K562 (cell line): ENCODE data around the gene HPD. TPM values are rescaled to one million over a fixed set of nuclear protein-coding genes. Genes with fewer than 3 reads are reported as not detected.

Experiments
- ARNT ChIP-seq, 2 experiments: fragments of 450-650 bp; IDR thresholded peaks; 2 replicates each; pipeline ENCODE4 v1.6.1; 2016; ENCODE audit warnings: mild to moderate bottlenecking in 1 of 2
- ATF7 ChIP-seq: fragments of 450-650 bp; IDR thresholded peaks from 2 replicates; pipeline ENCODE4 v1.7.1; 2014; ENCODE audit warnings: mild to moderate bottlenecking, moderate library complexity
- CHCHD3 ChIP-seq: fragments of 250-450 bp; sonication (Bioruptor Pico); IDR thresholded peaks from 2 replicates; pipeline ENCODE4 v2.1.2; 2022; ENCODE audit warnings: mild to moderate bottlenecking
- EGR1 ChIP-seq: fragments of 450-650 bp; conservative IDR thresholded peaks from 2 replicates; pipeline ENCODE4 v1.6.1; 2017; ENCODE audit warnings: mild to moderate bottlenecking
- FIP1L1 ChIP-seq: fragments of 200-400 bp; formaldehyde crosslinking; IDR thresholded peaks from 2 replicates; pipeline ENCODE4 v1.6.1; 2018; ENCODE audit warnings: mild to moderate bottlenecking, low read depth, low read length; ENCODE audit not compliant: poor library complexity, severe bottlenecking
- FOXK2 ChIP-seq, 2 experiments: fragments of 450-650 bp; IDR thresholded peaks in 1 of 2; conservative IDR thresholded peaks in 1 of 2; 2 replicates each; pipeline ENCODE4 v1.6.1; 2016; ENCODE audit warnings: low read depth in 2 of 2, mild to moderate bottlenecking in 1 of 2
- NFE2L1 ChIP-seq: fragments of 450-650 bp; IDR thresholded peaks from 2 replicates; pipeline ENCODE4 v1.6.1; 2016; ENCODE audit warnings: missing genetic modification characterization, low read depth, mild to moderate bottlenecking, missing compliant biosample characterization, moderate library complexity, borderline replicate concordance
- NR1H2 ChIP-seq: sonication (generic); formaldehyde crosslinking; IDR thresholded peaks from 2 replicates; pipeline ENCODE4 v1.4.0; 2020; ENCODE audit warnings: mild to moderate bottlenecking, missing genetic modification reagents
- PRPF4 ChIP-seq: fragments of 200-400 bp; formaldehyde crosslinking; IDR thresholded peaks from one replicate; pipeline ENCODE4 v1.6.1; 2017; ENCODE audit warnings: low read length, low read depth, mild to moderate bottlenecking; ENCODE audit not compliant: insufficient read depth, poor library complexity, severe bottlenecking
- RFX1 ChIP-seq: fragments of 450-650 bp; IDR thresholded peaks from 2 replicates; pipeline ENCODE4 v1.6.1; 2016; ENCODE audit warnings: mild to moderate bottlenecking, moderate library complexity
- SREBF1 ChIP-seq: fragments of 150-350 bp; IDR thresholded peaks from 2 replicates; pipeline ENCODE4 v1.6.1; 2014; ENCODE audit warnings: antibody characterized with exemption, low read depth, low read length, borderline replicate concordance
- TAF7 ChIP-seq: fragments of 450-650 bp; IDR thresholded peaks from 2 replicates; pipeline ENCODE4 v1.6.1; 2016; ENCODE audit warnings: missing genetic modification characterization, missing compliant biosample characterization
- U2AF1 ChIP-seq: fragments of 200-400 bp; formaldehyde crosslinking; optimal IDR thresholded peaks from 2 replicates; pipeline ENCODE3; 2017; ENCODE audit warnings: mild to moderate bottlenecking, low read depth, low read length, moderate library complexity
- ZNF12 ChIP-seq: sonication (generic); formaldehyde crosslinking; IDR thresholded peaks from 2 replicates; pipeline ENCODE4 v1.4.0; 2020; ENCODE audit warnings: mild to moderate bottlenecking, missing genetic modification reagents
- ZNF224 ChIP-seq: sonication (generic); formaldehyde crosslinking; IDR thresholded peaks from 2 replicates; pipeline ENCODE4 v1.8.0; 2022; ENCODE audit warnings: mild to moderate bottlenecking, missing genetic modification reagents
- ZNF444 ChIP-seq: fragments of 250-450 bp; sonication (Bioruptor Pico); IDR thresholded peaks from 2 replicates; pipeline ENCODE4 v1.4.0; 2020; ENCODE audit warnings: mild to moderate bottlenecking, moderate library complexity
- polyA plus RNA-seq, 8 experiments: library from polyadenylated mRNA; depleted of rRNA in 4 of 8; stranded (reverse) in 5 of 8; unstranded in 3 of 8; fragments of >200 nt; fragmentation: Nextera tagmentation in 2 of 8; fragmentation: Illumina TruSeq in 1 of 8; extraction: Ambion mirVana in 2 of 8; extraction: Trizol in 1 of 8; gene quantifications; 2 replicates each; pipeline versions ENCODE4 v1.2.1 to v1.2.3, GENCODE V29; 2011 to 2014; ENCODE audit warnings: inconsistent platforms in 1 of 8, missing spikeins in 1 of 8
- total RNA-seq, 7 experiments: library from RNA; depleted of rRNA in 6 of 7; stranded (reverse); fragments of >200 nt in 6 of 7; fragmentation: Illumina TruSeq in 2 of 7; extraction: Trizol in 2 of 7; gene quantifications; 2 replicates each; pipeline versions ENCODE4 v1.2.1 to v1.2.3, GENCODE V29; 2011 to 2021; ENCODE audit warnings: low replicate concordance in 1 of 7
- TF ChIP-seq, protein P1 (sequence below): sonication (generic); formaldehyde crosslinking; IDR thresholded peaks from 2 replicates; pipeline ENCODE4 v1.8.0; 2022; ENCODE audit warnings: mild to moderate bottlenecking, missing genetic modification reagents, borderline replicate concordance
- TF ChIP-seq, protein P2 (sequence below): fragments of 250-450 bp; sonication (Bioruptor Pico); IDR thresholded peaks from 2 replicates; pipeline ENCODE4 v1.5.0; 2020; ENCODE audit warnings: mild to moderate bottlenecking
- TF ChIP-seq, protein P3 (sequence below): fragments of 200-800 bp; sonication (Bioruptor generic); IDR thresholded peaks from 2 replicates; pipeline ENCODE4 v1.6.1; 2016; ENCODE audit warnings: missing genetic modification characterization, missing compliant biosample characterization

HPD gene
- total and polyA plus RNA-seq, 9 of the 15 experiments (the other 6 are each of a cell fraction or from before 2014, with no cell fraction given), result 0.06 to 0.29 (median 0.07) TPM; not detected in 4

DNA sequence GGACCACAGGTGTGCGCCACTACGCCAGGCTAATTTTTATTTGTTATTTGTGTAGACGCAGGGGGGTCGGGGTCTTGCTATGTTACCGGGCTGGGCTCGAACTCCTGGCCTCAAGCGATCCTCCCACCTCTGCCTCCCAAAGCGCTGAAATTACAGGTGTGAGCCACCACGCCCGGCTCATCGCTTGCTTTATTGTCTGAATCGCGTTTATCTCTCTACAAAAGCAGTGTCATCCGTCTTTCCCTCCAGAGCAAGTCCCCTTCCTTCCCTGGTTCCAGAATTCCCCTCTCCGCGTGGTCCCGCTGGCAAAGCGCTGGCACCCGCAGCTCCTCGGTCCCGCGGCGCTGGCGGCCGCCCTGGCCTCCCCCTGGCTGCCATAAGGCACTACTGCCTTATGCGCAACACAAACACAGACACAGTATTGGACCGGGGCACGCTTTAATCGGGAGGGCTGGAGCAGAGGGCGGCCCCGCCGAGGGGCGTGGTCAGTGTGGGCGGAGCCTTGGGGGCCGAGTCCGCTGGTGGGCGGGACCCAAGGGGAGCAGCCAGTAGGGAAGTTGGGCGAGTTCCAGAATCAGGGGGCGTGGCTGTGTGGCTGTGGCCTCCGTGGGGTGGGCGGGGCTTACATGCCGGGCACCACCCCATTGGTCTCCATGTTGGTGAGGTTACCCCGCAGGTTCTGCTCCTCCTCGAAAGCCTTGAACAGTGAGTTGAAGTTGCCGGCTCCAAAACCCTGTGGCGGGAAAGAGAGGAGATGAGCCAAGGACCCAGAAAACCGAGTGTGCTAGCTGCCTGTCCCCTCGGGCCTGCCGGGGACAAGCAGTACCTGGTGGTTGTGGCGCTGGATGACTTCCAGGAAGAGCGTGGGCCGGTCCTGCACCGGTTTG lies 19.3 kb downstream of the HPD start (continued):
- TF ChIP-seq, protein P1, sequence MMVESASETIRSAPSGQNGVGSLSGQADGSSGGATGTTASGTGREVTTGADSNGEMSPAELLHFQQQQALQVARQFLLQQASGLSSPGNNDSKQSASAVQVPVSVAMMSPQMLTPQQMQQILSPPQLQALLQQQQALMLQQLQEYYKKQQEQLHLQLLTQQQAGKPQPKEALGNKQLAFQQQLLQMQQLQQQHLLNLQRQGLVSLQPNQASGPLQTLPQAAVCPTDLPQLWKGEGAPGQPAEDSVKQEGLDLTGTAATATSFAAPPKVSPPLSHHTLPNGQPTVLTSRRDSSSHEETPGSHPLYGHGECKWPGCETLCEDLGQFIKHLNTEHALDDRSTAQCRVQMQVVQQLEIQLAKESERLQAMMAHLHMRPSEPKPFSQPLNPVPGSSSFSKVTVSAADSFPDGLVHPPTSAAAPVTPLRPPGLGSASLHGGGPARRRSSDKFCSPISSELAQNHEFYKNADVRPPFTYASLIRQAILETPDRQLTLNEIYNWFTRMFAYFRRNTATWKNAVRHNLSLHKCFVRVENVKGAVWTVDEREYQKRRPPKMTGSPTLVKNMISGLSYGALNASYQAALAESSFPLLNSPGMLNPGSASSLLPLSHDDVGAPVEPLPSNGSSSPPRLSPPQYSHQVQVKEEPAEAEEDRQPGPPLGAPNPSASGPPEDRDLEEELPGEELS (CRISPR knock-in tag), result no peak
- no peak for TF ChIP-seq CHCHD3
- peak; percentile 69 for TF ChIP-seq EGR1
- peak; percentile 50 for TF ChIP-seq ATF7
- TF ChIP-seq, protein P2, sequence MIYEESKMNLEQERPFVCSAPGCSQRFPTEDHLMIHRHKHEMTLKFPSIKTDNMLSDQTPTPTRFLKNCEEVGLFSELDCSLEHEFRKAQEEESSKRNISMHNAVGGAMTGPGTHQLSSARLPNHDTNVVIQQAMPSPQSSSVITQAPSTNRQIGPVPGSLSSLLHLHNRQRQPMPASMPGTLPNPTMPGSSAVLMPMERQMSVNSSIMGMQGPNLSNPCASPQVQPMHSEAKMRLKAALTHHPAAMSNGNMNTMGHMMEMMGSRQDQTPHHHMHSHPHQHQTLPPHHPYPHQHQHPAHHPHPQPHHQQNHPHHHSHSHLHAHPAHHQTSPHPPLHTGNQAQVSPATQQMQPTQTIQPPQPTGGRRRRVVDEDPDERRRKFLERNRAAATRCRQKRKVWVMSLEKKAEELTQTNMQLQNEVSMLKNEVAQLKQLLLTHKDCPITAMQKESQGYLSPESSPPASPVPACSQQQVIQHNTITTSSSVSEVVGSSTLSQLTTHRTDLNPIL, result no peak
- no peak for TF ChIP-seq ARNT (IDR thresholded peaks at IDR 0.05)
- peak; percentile 65 for TF ChIP-seq FIP1L1
- no peak for TF ChIP-seq ZNF224 (CRISPR knock-in tag)
- TF ChIP-seq NFE2L1, result no peak
- TF ChIP-seq NR1H2 (CRISPR knock-in tag), result no peak
- TF ChIP-seq ZNF444 (CRISPR knock-in tag), result no peak
- TF ChIP-seq U2AF1, result no peak
- peak in 1 of 2 experiments; percentile 49; a peak in 3 of 4 replicates for TF ChIP-seq FOXK2 (conservative IDR thresholded peaks at IDR 0.05 in 1 of 2, IDR thresholded peaks at IDR 0.05 in 1 of 2; ENCODE audit: low read depth in 2 of 2)
- TF ChIP-seq TAF7, result no peak
- TF ChIP-seq, protein P3, sequence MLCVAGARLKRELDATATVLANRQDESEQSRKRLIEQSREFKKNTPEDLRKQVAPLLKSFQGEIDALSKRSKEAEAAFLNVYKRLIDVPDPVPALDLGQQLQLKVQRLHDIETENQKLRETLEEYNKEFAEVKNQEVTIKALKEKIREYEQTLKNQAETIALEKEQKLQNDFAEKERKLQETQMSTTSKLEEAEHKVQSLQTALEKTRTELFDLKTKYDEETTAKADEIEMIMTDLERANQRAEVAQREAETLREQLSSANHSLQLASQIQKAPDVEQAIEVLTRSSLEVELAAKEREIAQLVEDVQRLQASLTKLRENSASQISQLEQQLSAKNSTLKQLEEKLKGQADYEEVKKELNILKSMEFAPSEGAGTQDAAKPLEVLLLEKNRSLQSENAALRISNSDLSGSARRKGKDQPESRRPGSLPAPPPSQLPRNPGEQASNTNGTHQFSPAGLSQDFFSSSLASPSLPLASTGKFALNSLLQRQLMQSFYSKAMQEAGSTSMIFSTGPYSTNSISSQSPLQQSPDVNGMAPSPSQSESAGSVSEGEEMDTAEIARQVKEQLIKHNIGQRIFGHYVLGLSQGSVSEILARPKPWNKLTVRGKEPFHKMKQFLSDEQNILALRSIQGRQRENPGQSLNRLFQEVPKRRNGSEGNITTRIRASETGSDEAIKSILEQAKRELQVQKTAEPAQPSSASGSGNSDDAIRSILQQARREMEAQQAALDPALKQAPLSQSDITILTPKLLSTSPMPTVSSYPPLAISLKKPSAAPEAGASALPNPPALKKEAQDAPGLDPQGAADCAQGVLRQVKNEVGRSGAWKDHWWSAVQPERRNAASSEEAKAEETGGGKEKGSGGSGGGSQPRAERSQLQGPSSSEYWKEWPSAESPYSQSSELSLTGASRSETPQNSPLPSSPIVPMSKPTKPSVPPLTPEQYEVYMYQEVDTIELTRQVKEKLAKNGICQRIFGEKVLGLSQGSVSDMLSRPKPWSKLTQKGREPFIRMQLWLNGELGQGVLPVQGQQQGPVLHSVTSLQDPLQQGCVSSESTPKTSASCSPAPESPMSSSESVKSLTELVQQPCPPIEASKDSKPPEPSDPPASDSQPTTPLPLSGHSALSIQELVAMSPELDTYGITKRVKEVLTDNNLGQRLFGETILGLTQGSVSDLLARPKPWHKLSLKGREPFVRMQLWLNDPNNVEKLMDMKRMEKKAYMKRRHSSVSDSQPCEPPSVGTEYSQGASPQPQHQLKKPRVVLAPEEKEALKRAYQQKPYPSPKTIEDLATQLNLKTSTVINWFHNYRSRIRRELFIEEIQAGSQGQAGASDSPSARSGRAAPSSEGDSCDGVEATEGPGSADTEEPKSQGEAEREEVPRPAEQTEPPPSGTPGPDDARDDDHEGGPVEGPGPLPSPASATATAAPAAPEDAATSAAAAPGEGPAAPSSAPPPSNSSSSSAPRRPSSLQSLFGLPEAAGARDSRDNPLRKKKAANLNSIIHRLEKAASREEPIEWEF (CRISPR knock-in tag), result no peak
- no peak for TF ChIP-seq SREBF1
- no peak for TF ChIP-seq PRPF4
- no peak for TF ChIP-seq ZNF12 (CRISPR knock-in tag)
- no peak for TF ChIP-seq RFX1
